ENCODE results near the gene SPATA33. TPM values are rescaled to one million over a fixed set of nuclear protein-coding genes. Genes with fewer than 3 reads are reported as not detected.

SPATA33 gene
- polyA plus RNA-seq, 2 of the 4 experiments (the other 2 are of a cell fraction), result 6.1 to 12.1 TPM

DNA sequence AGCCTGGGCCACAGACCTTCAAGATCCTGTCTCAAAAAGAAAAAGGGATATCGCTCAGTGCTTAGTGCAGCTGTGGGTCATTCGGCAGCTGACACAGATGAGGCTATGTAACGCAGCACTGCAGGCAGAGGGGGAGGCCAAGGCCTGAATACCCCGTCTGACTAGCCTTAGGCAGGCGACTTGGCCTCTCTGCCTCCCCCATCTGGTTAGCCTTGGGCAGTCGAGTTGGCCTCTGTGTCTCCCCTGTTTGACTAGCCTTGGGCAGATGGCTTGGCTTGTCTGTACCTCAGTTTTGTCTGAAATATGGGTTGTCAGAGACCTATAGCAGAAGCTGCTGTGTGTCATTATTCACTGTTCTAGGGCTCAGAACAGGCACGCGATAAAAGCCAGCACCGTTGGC is 10.0 kb downstream of the SPATA33 start:
- TF ChIP-seq ESRRA (IDR thresholded peaks at IDR 0.05; ENCODE audit: borderline replicate concordance, low read length) (no peak), BCL3 (IDR thresholded peaks at IDR 0.05) (no peak), NPAS2 (CRISPR knock-in tag; IDR thresholded peaks at IDR 0.05; ENCODE audit: borderline replicate concordance) (no peak), JUNB (IDR thresholded peaks at IDR 0.05) (no peak), MAZ (IDR thresholded peaks at IDR 0.05; ENCODE audit: borderline replicate concordance, low read depth, low read length) (no peak), BHLHE40 (IDR thresholded peaks at IDR 0.05; ENCODE audit: low read depth, low read length) (no peak), EHF (CRISPR knock-in tag; IDR thresholded peaks at IDR 0.05) (no peak), RCOR1 (IDR thresholded peaks at IDR 0.05; ENCODE audit: low read depth, low read length) (no peak), HOXA7 (CRISPR knock-in tag; IDR thresholded peaks at IDR 0.05) (no peak), MAFK (IDR thresholded peaks at IDR 0.05; ENCODE audit: partially characterized antibody) (no peak), NR3C1 (IDR thresholded peaks at IDR 0.05) (no peak), SMC3 (IDR thresholded peaks at IDR 0.05) (no peak), RFX5 (IDR thresholded peaks at IDR 0.05) (no peak), ZSCAN20 (CRISPR knock-in tag; IDR thresholded peaks at IDR 0.05) (no peak), E2F6 (IDR thresholded peaks at IDR 0.05; ENCODE audit: borderline replicate concordance, low read depth) (no peak)
- TF ChIP-seq, protein P1, sequence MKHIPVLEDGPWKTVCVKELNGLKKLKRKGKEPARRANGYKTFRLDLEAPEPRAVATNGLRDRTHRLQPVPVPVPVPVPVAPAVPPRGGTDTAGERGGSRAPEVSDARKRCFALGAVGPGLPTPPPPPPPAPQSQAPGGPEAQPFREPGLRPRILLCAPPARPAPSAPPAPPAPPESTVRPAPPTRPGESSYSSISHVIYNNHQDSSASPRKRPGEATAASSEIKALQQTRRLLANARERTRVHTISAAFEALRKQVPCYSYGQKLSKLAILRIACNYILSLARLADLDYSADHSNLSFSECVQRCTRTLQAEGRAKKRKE (CRISPR knock-in tag; IDR thresholded peaks at IDR 0.05; ENCODE audit: low read depth), result no peak
- TF ChIP-seq, protein P2, sequence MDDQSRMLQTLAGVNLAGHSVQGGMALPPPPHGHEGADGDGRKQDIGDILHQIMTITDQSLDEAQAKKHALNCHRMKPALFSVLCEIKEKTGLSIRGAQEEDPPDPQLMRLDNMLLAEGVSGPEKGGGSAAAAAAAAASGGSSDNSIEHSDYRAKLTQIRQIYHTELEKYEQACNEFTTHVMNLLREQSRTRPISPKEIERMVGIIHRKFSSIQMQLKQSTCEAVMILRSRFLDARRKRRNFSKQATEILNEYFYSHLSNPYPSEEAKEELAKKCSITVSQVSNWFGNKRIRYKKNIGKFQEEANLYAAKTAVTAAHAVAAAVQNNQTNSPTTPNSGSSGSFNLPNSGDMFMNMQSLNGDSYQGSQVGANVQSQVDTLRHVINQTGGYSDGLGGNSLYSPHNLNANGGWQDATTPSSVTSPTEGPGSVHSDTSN (IDR thresholded peaks at IDR 0.05), result no peak
- DNase-seq (ENCODE audit: low read depth in 1 of 2, low spot score in 1 of 2), result no peak
- POLR2A ChIA-PET, result no interaction called here
- no peak overlapping the region for H3K4me3 ChIP-seq
- H3K4me2 ChIP-seq, result no peak overlapping the region
- H3K9me3 ChIP-seq, result 0 out of 3 replicates have a peak, but pooled peaks cover 6% of the 10 kb centered on the region
- peak; percentile 38 to 57; a peak in 3 of 6 replicates for ATAC-seq
- CTCF ChIA-PET, result interaction anchor here (0.6 to 3.2 kb wide), 17 partner anchors 9 to 102 kb away, joined by 3 to 14 read pairs (median 4); partner anchors contain the start of genes CDK10 and CPNE7
- WGBS (ENCODE audit: missing lambda C conversion rate), result 69% methylated on average over 9 of the region's 9 CpGs
- H3K27ac ChIP-seq, result no peak overlapping the region
- no peaks in the 10 kb centered on the region for H3K4me1 ChIP-seq
- no peak for FAIRE-seq

DNA sequence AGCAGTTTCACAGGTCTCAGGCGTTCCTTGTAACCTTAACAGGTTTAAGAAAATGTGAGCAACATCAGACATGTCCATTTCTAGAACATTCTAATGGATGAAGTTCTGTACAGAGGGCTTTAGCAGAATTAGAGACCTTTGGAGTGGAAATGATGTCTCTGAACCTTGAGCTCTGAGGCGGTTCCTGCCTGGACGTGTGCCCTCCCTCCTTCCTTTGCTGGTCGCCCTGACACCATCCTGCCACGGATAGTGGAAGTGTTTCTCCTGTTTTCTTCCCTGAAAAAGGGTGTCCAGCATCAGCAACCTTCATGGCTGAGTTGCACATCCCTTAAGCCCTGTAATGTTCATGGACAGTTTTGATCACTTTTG is 11.1 kb downstream of the SPATA33 start:
- no peak overlapping the region for H3K4me2 ChIP-seq
- DNase-seq (ENCODE audit: low read depth in 1 of 2, low spot score in 1 of 2) (no peak), ATAC-seq (no peak), FAIRE-seq (no peak)
- 0 out of 3 replicates have a peak, but pooled peaks cover 6% of the 10 kb centered on the region for H3K9me3 ChIP-seq
- ChIA-PET POLR2A (no interaction called here), CTCF (interaction anchor here (1.0 to 3.2 kb wide), 7 partner anchors 8 to 85 kb away, joined by 3 to 14 read pairs (median 4); partner anchors contain the start of genes CDK10, CHMP1A and SPATA33)
- H3K4me3 ChIP-seq, result no peak overlapping the region
- no peak overlapping the region for H3K27ac ChIP-seq
- no peaks in the 10 kb centered on the region for H3K4me1 ChIP-seq
- 74% methylated on average over 5 of the region's 5 CpGs for WGBS (ENCODE audit: missing lambda C conversion rate)
- TF ChIP-seq CBX2 (IDR thresholded peaks at IDR 0.05; ENCODE audit: borderline replicate concordance, low read depth), result no peak
- TF ChIP-seq NPAS2 (CRISPR knock-in tag; IDR thresholded peaks at IDR 0.05; ENCODE audit: borderline replicate concordance), result no peak
- no peak for TF ChIP-seq USF2 (IDR thresholded peaks at IDR 0.05)
- no peak for TF ChIP-seq KDM5A (IDR thresholded peaks at IDR 0.05)
- TF ChIP-seq CBX8 (IDR thresholded peaks at IDR 0.05), result no peak
- TF ChIP-seq ESRRA (IDR thresholded peaks at IDR 0.05; ENCODE audit: borderline replicate concordance, low read length), result no peak
- TF ChIP-seq POLR2AphosphoS2 (conservative IDR thresholded peaks at IDR 0.05; ENCODE audit: low read length), result no peak
- no peak for TF ChIP-seq TP53 (CRISPR knock-in tag; IDR thresholded peaks at IDR 0.05)
- no peak for TF ChIP-seq ELK1 (IDR thresholded peaks at IDR 0.05; ENCODE audit: low read depth, low read length)
- TF ChIP-seq EHMT2 (IDR thresholded peaks at IDR 0.05; ENCODE audit: low read depth), result no peak
- TF ChIP-seq, protein P3, sequence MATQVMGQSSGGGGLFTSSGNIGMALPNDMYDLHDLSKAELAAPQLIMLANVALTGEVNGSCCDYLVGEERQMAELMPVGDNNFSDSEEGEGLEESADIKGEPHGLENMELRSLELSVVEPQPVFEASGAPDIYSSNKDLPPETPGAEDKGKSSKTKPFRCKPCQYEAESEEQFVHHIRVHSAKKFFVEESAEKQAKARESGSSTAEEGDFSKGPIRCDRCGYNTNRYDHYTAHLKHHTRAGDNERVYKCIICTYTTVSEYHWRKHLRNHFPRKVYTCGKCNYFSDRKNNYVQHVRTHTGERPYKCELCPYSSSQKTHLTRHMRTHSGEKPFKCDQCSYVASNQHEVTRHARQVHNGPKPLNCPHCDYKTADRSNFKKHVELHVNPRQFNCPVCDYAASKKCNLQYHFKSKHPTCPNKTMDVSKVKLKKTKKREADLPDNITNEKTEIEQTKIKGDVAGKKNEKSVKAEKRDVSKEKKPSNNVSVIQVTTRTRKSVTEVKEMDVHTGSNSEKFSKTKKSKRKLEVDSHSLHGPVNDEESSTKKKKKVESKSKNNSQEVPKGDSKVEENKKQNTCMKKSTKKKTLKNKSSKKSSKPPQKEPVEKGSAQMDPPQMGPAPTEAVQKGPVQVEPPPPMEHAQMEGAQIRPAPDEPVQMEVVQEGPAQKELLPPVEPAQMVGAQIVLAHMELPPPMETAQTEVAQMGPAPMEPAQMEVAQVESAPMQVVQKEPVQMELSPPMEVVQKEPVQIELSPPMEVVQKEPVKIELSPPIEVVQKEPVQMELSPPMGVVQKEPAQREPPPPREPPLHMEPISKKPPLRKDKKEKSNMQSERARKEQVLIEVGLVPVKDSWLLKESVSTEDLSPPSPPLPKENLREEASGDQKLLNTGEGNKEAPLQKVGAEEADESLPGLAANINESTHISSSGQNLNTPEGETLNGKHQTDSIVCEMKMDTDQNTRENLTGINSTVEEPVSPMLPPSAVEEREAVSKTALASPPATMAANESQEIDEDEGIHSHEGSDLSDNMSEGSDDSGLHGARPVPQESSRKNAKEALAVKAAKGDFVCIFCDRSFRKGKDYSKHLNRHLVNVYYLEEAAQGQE (IDR thresholded peaks at IDR 0.05), result no peak
- TF ChIP-seq HMGXB4 (CRISPR knock-in tag; IDR thresholded peaks at IDR 0.05; ENCODE audit: borderline replicate concordance), result no peak

Measured in A549 (cell line).